H9 (cell line): ENCODE results near the gene C3orf52. TPM values are rescaled to one million over a fixed set of nuclear protein-coding genes. Genes with fewer than 3 reads are reported as not detected.

Experiments used
- DNase-seq: peaks from one replicate; pipeline ENCODE4 v3.0.0-alpha.2; 2017
- H2AFZ ChIP-seq: one replicate; pipeline ENCODE4 v1.6.1; 2013; ENCODE audit warnings: mild to moderate bottlenecking, low read length, control low read depth, moderate library complexity
- H2AK5ac ChIP-seq: 2 replicates; pipeline ENCODE4 v1.6.1; 2013; ENCODE audit warnings: low read length, control low read depth, mixed read lengths; ENCODE audit not compliant: insufficient read length
- H2BK120ac ChIP-seq: one replicate; pipeline ENCODE4 v1.6.1; 2013; ENCODE audit warnings: low read depth, mild to moderate bottlenecking, low read length, control low read depth, inconsistent platforms; ENCODE audit not compliant: poor library complexity, severe bottlenecking
- H2BK12ac ChIP-seq: 2 replicates; pipeline ENCODE4 v1.6.1; 2013; ENCODE audit warnings: low read length, control low read depth, mixed read lengths, low read depth; ENCODE audit not compliant: insufficient read length
- H2BK15ac ChIP-seq: 2 replicates; pipeline ENCODE4 v1.6.1; 2013; ENCODE audit warnings: low read depth, low read length, control low read depth
- H2BK20ac ChIP-seq: one replicate; pipeline ENCODE4 v1.6.1; 2013; ENCODE audit warnings: low read depth, mild to moderate bottlenecking, low read length, control low read depth, inconsistent platforms; ENCODE audit not compliant: poor library complexity, severe bottlenecking
- H2BK5ac ChIP-seq: 2 replicates; pipeline ENCODE4 v1.6.1; 2013; ENCODE audit warnings: low read length, control low read depth, mixed read lengths; ENCODE audit not compliant: insufficient read length
- H3K14ac ChIP-seq: 2 replicates; pipeline ENCODE4 v1.6.1; 2013; ENCODE audit warnings: low read length, control low read depth; ENCODE audit not compliant: insufficient read depth
- H3K18ac ChIP-seq: 2 replicates; pipeline ENCODE4 v1.6.1; 2013; ENCODE audit warnings: low read depth, mild to moderate bottlenecking, mixed read lengths, low read length, control low read depth; ENCODE audit not compliant: insufficient read length
- H3K23ac ChIP-seq: 2 replicates; pipeline ENCODE4 v1.6.1; 2013; ENCODE audit warnings: low read length, control low read depth, mixed read lengths, low read depth; ENCODE audit not compliant: insufficient read length
- H3K23me2 ChIP-seq: 2 replicates; pipeline ENCODE4 v1.6.1; 2013; ENCODE audit warnings: low read depth, mild to moderate bottlenecking, mixed read lengths, low read length, control low read depth; ENCODE audit not compliant: insufficient read length, poor library complexity, severe bottlenecking
- H3K27ac ChIP-seq: 2 replicates; pipeline ENCODE4 v1.5.1; 2013; ENCODE audit warnings: low read length, control low read depth, mixed read lengths, low read depth; ENCODE audit not compliant: insufficient read length
- H3K27me3 ChIP-seq: 2 replicates; pipeline ENCODE4 v1.6.1; 2013; ENCODE audit warnings: low read length, control low read depth, inconsistent platforms; ENCODE audit not compliant: insufficient read depth
- H3K4ac ChIP-seq: 2 replicates; pipeline ENCODE4 v1.6.1; 2013; ENCODE audit warnings: low read depth, mild to moderate bottlenecking, control low read depth, inconsistent platforms, low read length, moderate library complexity
- H3K4me1 ChIP-seq: 2 replicates; pipeline ENCODE4 v1.6.1; 2013; ENCODE audit warnings: low read length, control low read depth, inconsistent platforms; ENCODE audit not compliant: insufficient read depth
- H3K4me2 ChIP-seq: 2 replicates; pipeline ENCODE4 v1.6.1; 2013; ENCODE audit warnings: low read length, control low read depth, mixed read lengths; ENCODE audit not compliant: insufficient read length, insufficient read depth
- H3K56ac ChIP-seq: 2 replicates; pipeline ENCODE4 v1.6.1; 2013; ENCODE audit warnings: low read depth, mild to moderate bottlenecking, mixed read lengths, low read length, control low read depth; ENCODE audit not compliant: insufficient read length
- H3K79me1 ChIP-seq: 2 replicates; pipeline ENCODE4 v1.6.1; 2013; ENCODE audit warnings: low read depth, mild to moderate bottlenecking, moderate library complexity, low read length, control low read depth, inconsistent platforms; ENCODE audit not compliant: insufficient read depth, poor library complexity, severe bottlenecking
- H3K79me2 ChIP-seq: 2 replicates; pipeline ENCODE4 v1.6.1; 2013; ENCODE audit warnings: low read length, control low read depth, inconsistent platforms; ENCODE audit not compliant: insufficient read depth
- H3K9ac ChIP-seq: 2 replicates; pipeline ENCODE4 v1.6.1; 2013; ENCODE audit warnings: low read length, control low read depth, mixed read lengths; ENCODE audit not compliant: insufficient read length; ENCODE audit errors: extremely low read depth
- H3K9me3 ChIP-seq: one replicate; pipeline ENCODE4 v1.6.1; 2013; ENCODE audit warnings: low read depth, low read length, inconsistent platforms; ENCODE audit not compliant: control insufficient read depth
- H3T11ph ChIP-seq: one replicate; pipeline ENCODE4 v1.6.1; 2013; ENCODE audit warnings: mild to moderate bottlenecking, low read length, control low read depth, inconsistent platforms
- H4K20me1 ChIP-seq: one replicate; pipeline ENCODE4 v1.6.1; 2013; ENCODE audit not compliant: control insufficient read depth, insufficient read length, insufficient read depth
- H4K5ac ChIP-seq: 2 replicates; pipeline ENCODE4 v1.6.1; 2013; ENCODE audit warnings: low read depth, mild to moderate bottlenecking, mixed read lengths, low read length, control low read depth; ENCODE audit not compliant: insufficient read length
- H4K8ac ChIP-seq: replicated peaks from 2 replicates; pipeline ENCODE4 v1.6.1; 2013; ENCODE audit warnings: low read length, control low read depth, mixed read lengths, low read depth; ENCODE audit not compliant: insufficient read length
- H4K91ac ChIP-seq: 2 replicates; pipeline ENCODE4 v1.6.1; 2013; ENCODE audit warnings: low read depth, mild to moderate bottlenecking, moderate library complexity, mixed read lengths, low read length, control low read depth; ENCODE audit not compliant: insufficient read length
- H3K27ac Mint-ChIP-seq, 3 experiments: 2 replicates in 2 of 3; 3 replicates in 1 of 3; pipeline ENCODE4 v1.8.0; 2020 to 2021; ENCODE audit warnings: mixed read lengths in 3 of 3, mild to moderate bottlenecking in 1 of 3, moderate library complexity in 1 of 3
- H3K27me3 Mint-ChIP-seq: 2 replicates; pipeline ENCODE4 v1.8.0; 2021; ENCODE audit warnings: low read depth, mild to moderate bottlenecking, moderate library complexity, mixed read lengths
- H3K36me3 Mint-ChIP-seq, 3 experiments: 2 replicates in 2 of 3; 3 replicates in 1 of 3; pipeline ENCODE4 v1.8.0; 2020 to 2021; ENCODE audit warnings: low read depth in 3 of 3, mixed read lengths in 3 of 3; ENCODE audit not compliant: insufficient read depth in 1 of 3
- H3K4me1 Mint-ChIP-seq, 2 experiments: 2 replicates each; pipeline ENCODE4 v1.8.0; 2020; ENCODE audit warnings: mixed read lengths in 2 of 2
- H3K4me3 Mint-ChIP-seq, 2 experiments: 2 replicates in 1 of 2; 3 replicates in 1 of 2; pipeline ENCODE4 v1.8.0; 2020 to 2021; ENCODE audit warnings: mild to moderate bottlenecking in 2 of 2, mixed read lengths in 2 of 2, moderate library complexity in 1 of 2
- H3K9me3 Mint-ChIP-seq, 2 experiments: 2 replicates in 1 of 2; 3 replicates in 1 of 2; pipeline ENCODE4 v1.8.0; 2020; ENCODE audit warnings: mild to moderate bottlenecking in 2 of 2, mixed read lengths in 2 of 2, moderate library complexity in 1 of 2
- WGBS: extraction: QIAGEN DNeasy Blood & Tissue Kit; methylation state at CpG from one replicate; pipeline ENCODE4 v1.1.7; 2013; ENCODE audit warnings: missing lambda C conversion rate, low lambda C conversion rate, mixed read lengths; ENCODE audit not compliant: insufficient read length; ENCODE audit errors: extremely low coverage; 5-methylcytosine and 5-hydroxymethylcytosine counted together
- total RNA-seq: library from RNA; stranded (reverse); gene quantifications from 2 replicates; pipeline ENCODE4 v1.2.1, GENCODE V29; 2021
- TF ChIP-seq, protein P1 (sequence below): fragments of 200-600 bp; sonication (generic); conservative IDR thresholded peaks from 3 replicates; pipeline ENCODE4 v1.8.0; 2021; ENCODE audit warnings: antibody characterized with exemption, mild to moderate bottlenecking

C3orf52 gene
- total RNA-seq, 1 experiment from 2014 or later = 11.2 TPM

DNA sequence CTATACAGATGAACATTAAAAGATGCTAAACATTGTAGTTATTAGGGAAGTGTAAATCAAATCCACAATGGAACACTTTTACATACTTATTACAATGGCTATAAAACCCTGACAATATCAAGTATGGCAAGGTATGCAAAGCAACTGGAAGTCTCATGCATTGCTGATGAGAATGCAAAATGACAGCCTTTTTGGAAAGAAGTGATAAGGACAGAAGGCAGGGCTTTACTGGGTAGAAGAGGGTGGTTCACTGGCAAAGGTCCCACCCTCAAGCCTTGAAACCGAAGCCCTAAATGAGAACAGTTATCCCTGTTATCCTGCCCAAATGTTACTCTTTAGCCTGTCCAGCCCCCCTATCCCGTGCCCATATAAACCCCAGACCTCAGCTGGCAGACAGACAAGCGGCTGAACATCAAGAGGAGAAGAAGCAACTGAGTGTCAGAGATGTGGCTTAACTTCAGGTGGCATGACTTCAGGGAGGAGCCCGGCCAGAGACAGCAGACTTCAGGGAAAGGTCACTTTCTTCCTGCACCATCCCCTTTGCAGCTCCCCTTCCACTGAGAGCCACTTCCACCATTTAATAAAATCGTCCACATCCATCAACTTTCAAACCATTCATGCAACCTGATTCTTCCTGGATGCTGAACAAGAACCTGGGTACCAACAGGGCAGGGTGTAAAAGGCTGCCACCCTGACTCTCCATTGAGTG is 47.6 kb downstream of the C3orf52 start:
- no peaks in the 10 kb centered on the region for H3K23me2 ChIP-seq

More for the DNA sequence above, 47.6 kb downstream of the C3orf52 start:
- no peak overlapping the region for H3K4me3 Mint-ChIP-seq
- Histone ChIP-seq H3K9me3 (no peaks in the 10 kb centered on the region), H2BK120ac (no peak overlapping the region), H4K5ac (no peak overlapping the region), H3K56ac (no peak overlapping the region), H3K23ac (no peak overlapping the region), H3K14ac (no peak overlapping the region), H3K4me2 (no peak overlapping the region), H2AFZ (no peak overlapping the region), H2BK12ac (no peak overlapping the region), H2BK5ac (no peak overlapping the region), H2BK15ac (no peak overlapping the region), H2BK20ac (no peak overlapping the region), H3K4ac (no peak overlapping the region), H3K27ac (no peak overlapping the region), H3K18ac (no peak overlapping the region), H3K79me2 (no peaks in the 10 kb centered on the region), H3K27me3 (no peaks in the 10 kb centered on the region), H4K8ac (no peak overlapping the region), H4K91ac (no peak overlapping the region), H2AK5ac (no peak overlapping the region), H3K9ac (no peak overlapping the region), H3K4me1 (peaks cover 2% of the 10 kb centered on the region; the same call in 1 of the 2 replicates), H3T11ph (no peak overlapping the region), H3K79me1 (no peaks in the 10 kb centered on the region), H4K20me1 (no peaks in the 10 kb centered on the region)
- no peaks in the 10 kb centered on the region for H3K9me3 Mint-ChIP-seq
- TF ChIP-seq, protein P1, sequence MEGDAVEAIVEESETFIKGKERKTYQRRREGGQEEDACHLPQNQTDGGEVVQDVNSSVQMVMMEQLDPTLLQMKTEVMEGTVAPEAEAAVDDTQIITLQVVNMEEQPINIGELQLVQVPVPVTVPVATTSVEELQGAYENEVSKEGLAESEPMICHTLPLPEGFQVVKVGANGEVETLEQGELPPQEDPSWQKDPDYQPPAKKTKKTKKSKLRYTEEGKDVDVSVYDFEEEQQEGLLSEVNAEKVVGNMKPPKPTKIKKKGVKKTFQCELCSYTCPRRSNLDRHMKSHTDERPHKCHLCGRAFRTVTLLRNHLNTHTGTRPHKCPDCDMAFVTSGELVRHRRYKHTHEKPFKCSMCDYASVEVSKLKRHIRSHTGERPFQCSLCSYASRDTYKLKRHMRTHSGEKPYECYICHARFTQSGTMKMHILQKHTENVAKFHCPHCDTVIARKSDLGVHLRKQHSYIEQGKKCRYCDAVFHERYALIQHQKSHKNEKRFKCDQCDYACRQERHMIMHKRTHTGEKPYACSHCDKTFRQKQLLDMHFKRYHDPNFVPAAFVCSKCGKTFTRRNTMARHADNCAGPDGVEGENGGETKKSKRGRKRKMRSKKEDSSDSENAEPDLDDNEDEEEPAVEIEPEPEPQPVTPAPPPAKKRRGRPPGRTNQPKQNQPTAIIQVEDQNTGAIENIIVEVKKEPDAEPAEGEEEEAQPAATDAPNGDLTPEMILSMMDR = no peak
- no peak overlapping the region for H3K27ac Mint-ChIP-seq
- DNase-seq = no peak
- no peaks in the 10 kb centered on the region; a peak in 1 of 7 replicates for H3K36me3 Mint-ChIP-seq
- no CpG with 5 or more reads among the region's 5 CpGs for WGBS
- no peaks in the 10 kb centered on the region for H3K27me3 Mint-ChIP-seq
- H3K4me1 Mint-ChIP-seq = peaks cover 35 to 51% of the 10 kb centered on the region in 2 experiments
